SK-N-SH treated with all-trans-retinoic acid at 6 μM for 48 hours (cell line): ENCODE data around the gene FAM219B.

ENCODE experiments used
- ATAC-seq: fragments of 200-7000 bp; cut with Tn5 transposase; 3 replicates; pipeline ENCODE4 v1.9.1; 2020; ENCODE audit warnings: mild to moderate bottlenecking, moderate library complexity
- ARNTL ChIP-seq: fragments of 450-650 bp; formaldehyde crosslinking; IDR thresholded peaks from 2 replicates; pipeline ENCODE4 v1.5.0; 2020; ENCODE audit warnings: low read depth, mild to moderate bottlenecking, moderate library complexity, borderline replicate concordance
- BACH2 ChIP-seq: fragments of 250-450 bp; sonication (Bioruptor Pico); IDR thresholded peaks from 2 replicates; pipeline ENCODE4 v1.9.0; 2021; ENCODE audit warnings: mild to moderate bottlenecking, borderline replicate concordance
- CSDC2 ChIP-seq: fragments of 250-450 bp; sonication (Bioruptor Pico); IDR thresholded peaks from 2 replicates; pipeline ENCODE4 v1.5.0; 2020; ENCODE audit warnings: mild to moderate bottlenecking, moderate library complexity
- ESRRG ChIP-seq: fragments of 250-450 bp; sonication (Bioruptor Pico); IDR thresholded peaks from 2 replicates; pipeline ENCODE4 v1.6.1; 2021; ENCODE audit warnings: mild to moderate bottlenecking
- GLIS3 ChIP-seq: fragments of 250-450 bp; sonication (Bioruptor Pico); IDR thresholded peaks from 2 replicates; pipeline ENCODE4 v1.5.0; 2020; ENCODE audit warnings: mild to moderate bottlenecking, moderate library complexity
- ISL1 ChIP-seq: fragments of 250-450 bp; sonication (Bioruptor Pico); IDR thresholded peaks from 2 replicates; pipeline ENCODE4 v2.1.2; 2022; ENCODE audit warnings: mild to moderate bottlenecking, moderate library complexity
- OSR1 ChIP-seq: fragments of 250-450 bp; sonication (Bioruptor Pico); IDR thresholded peaks from 2 replicates; pipeline ENCODE4 v1.8.0; 2022; ENCODE audit warnings: moderate library complexity, mild to moderate bottlenecking, inconsistent platforms
- RARB ChIP-seq: fragments of 250-450 bp; sonication (Bioruptor Pico); IDR thresholded peaks from 2 replicates; pipeline ENCODE4 v1.8.0; 2021; ENCODE audit warnings: mild to moderate bottlenecking, moderate library complexity
- SNAI2 ChIP-seq: fragments of 250-450 bp; sonication (Bioruptor Pico); IDR thresholded peaks from 2 replicates; pipeline ENCODE4 v1.5.0; 2020; ENCODE audit warnings: mild to moderate bottlenecking, moderate library complexity
- TCF4 ChIP-seq: fragments of 250-450 bp; sonication (Bioruptor Pico); IDR thresholded peaks from 2 replicates; pipeline ENCODE4 v1.8.0; 2021; ENCODE audit warnings: mild to moderate bottlenecking, moderate library complexity, borderline replicate concordance
- TOX ChIP-seq: fragments of 250-450 bp; sonication (Bioruptor Pico); IDR thresholded peaks from 2 replicates; pipeline ENCODE4 v1.8.0; 2021; ENCODE audit warnings: mild to moderate bottlenecking, moderate library complexity, borderline replicate concordance
- ZC3H10 ChIP-seq: fragments of 250-450 bp; sonication (Bioruptor Pico); IDR thresholded peaks from 2 replicates; pipeline ENCODE4 v1.5.1; 2021; ENCODE audit warnings: mild to moderate bottlenecking, moderate library complexity
- ZNF565 ChIP-seq: fragments of 450-650 bp; formaldehyde crosslinking; conservative IDR thresholded peaks from 2 replicates; pipeline ENCODE4 v1.5.0; 2020; ENCODE audit warnings: low read depth, mild to moderate bottlenecking, moderate library complexity
- ZNF70 ChIP-seq: fragments of 450-650 bp; formaldehyde crosslinking; IDR thresholded peaks from 2 replicates; pipeline ENCODE4 v1.5.0; 2020; ENCODE audit warnings: mild to moderate bottlenecking, moderate library complexity
- ZNF8 ChIP-seq: fragments of 450-650 bp; formaldehyde crosslinking; IDR thresholded peaks from 2 replicates; pipeline ENCODE4 v1.5.0; 2020; ENCODE audit warnings: mild to moderate bottlenecking, moderate library complexity
- TF ChIP-seq, protein P1 (sequence below): fragments of 250-450 bp; sonication (Bioruptor Pico); IDR thresholded peaks from 2 replicates; pipeline ENCODE4 v1.5.0; 2020; ENCODE audit warnings: mild to moderate bottlenecking, moderate library complexity
- TF ChIP-seq, protein P2 (sequence below): fragments of 250-450 bp; sonication (Bioruptor Pico); IDR thresholded peaks from 2 replicates; pipeline ENCODE4 v1.5.1; 2020; ENCODE audit warnings: low read depth, mild to moderate bottlenecking, moderate library complexity
- TF ChIP-seq, protein P3 (sequence below): fragments of 250-450 bp; sonication (Bioruptor Pico); IDR thresholded peaks from 2 replicates; pipeline ENCODE4 v1.8.0; 2020; ENCODE audit warnings: mild to moderate bottlenecking, moderate library complexity, borderline replicate concordance
- TF ChIP-seq, protein P4 (sequence below): fragments of 250-450 bp; sonication (Bioruptor Pico); IDR thresholded peaks from 2 replicates; pipeline ENCODE4 v1.5.1; 2021; ENCODE audit warnings: mild to moderate bottlenecking, moderate library complexity

FAM219B gene

DNA sequence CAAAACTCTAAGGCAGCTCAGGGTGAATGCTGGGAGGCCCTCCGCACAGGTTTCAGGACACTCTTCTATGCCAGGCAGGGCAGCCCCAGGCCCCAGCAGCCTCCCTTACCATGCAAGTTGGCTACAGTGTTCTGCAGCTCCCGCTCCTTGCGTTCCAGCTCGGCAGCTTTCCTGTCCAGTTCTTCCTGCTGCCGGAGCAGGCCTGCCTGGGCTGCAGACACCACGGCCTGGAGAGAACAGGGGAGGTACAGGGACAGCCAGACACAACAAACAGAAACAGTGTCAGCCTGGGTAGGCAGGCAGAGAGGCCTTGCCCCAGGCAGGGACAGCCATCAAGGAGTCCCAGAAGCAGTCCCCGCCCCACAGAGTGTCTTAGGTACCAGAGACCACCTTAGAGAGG lies 54.7 kb downstream of the FAM219B start:
- no peak for ATAC-seq
- no peak for TF ChIP-seq ZNF565 (CRISPR knock-in tag)
- TF ChIP-seq ESRRG (CRISPR knock-in tag), result no peak
- TF ChIP-seq SNAI2 (CRISPR knock-in tag), result no peak
- TF ChIP-seq ZNF8, result no peak
- TF ChIP-seq, protein P1, sequence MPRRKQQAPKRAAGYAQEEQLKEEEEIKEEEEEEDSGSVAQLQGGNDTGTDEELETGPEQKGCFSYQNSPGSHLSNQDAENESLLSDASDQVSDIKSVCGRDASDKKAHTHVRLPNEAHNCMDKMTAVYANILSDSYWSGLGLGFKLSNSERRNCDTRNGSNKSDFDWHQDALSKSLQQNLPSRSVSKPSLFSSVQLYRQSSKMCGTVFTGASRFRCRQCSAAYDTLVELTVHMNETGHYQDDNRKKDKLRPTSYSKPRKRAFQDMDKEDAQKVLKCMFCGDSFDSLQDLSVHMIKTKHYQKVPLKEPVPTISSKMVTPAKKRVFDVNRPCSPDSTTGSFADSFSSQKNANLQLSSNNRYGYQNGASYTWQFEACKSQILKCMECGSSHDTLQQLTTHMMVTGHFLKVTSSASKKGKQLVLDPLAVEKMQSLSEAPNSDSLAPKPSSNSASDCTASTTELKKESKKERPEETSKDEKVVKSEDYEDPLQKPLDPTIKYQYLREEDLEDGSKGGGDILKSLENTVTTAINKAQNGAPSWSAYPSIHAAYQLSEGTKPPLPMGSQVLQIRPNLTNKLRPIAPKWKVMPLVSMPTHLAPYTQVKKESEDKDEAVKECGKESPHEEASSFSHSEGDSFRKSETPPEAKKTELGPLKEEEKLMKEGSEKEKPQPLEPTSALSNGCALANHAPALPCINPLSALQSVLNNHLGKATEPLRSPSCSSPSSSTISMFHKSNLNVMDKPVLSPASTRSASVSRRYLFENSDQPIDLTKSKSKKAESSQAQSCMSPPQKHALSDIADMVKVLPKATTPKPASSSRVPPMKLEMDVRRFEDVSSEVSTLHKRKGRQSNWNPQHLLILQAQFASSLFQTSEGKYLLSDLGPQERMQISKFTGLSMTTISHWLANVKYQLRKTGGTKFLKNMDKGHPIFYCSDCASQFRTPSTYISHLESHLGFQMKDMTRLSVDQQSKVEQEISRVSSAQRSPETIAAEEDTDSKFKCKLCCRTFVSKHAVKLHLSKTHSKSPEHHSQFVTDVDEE, result no peak
- TF ChIP-seq GLIS3 (CRISPR knock-in tag), result no peak
- TF ChIP-seq, protein P2, sequence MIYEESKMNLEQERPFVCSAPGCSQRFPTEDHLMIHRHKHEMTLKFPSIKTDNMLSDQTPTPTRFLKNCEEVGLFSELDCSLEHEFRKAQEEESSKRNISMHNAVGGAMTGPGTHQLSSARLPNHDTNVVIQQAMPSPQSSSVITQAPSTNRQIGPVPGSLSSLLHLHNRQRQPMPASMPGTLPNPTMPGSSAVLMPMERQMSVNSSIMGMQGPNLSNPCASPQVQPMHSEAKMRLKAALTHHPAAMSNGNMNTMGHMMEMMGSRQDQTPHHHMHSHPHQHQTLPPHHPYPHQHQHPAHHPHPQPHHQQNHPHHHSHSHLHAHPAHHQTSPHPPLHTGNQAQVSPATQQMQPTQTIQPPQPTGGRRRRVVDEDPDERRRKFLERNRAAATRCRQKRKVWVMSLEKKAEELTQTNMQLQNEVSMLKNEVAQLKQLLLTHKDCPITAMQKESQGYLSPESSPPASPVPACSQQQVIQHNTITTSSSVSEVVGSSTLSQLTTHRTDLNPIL, result no peak
- TF ChIP-seq ARNTL, result no peak
- no peak for TF ChIP-seq ZNF70 (CRISPR knock-in tag)
- TF ChIP-seq, protein P3, sequence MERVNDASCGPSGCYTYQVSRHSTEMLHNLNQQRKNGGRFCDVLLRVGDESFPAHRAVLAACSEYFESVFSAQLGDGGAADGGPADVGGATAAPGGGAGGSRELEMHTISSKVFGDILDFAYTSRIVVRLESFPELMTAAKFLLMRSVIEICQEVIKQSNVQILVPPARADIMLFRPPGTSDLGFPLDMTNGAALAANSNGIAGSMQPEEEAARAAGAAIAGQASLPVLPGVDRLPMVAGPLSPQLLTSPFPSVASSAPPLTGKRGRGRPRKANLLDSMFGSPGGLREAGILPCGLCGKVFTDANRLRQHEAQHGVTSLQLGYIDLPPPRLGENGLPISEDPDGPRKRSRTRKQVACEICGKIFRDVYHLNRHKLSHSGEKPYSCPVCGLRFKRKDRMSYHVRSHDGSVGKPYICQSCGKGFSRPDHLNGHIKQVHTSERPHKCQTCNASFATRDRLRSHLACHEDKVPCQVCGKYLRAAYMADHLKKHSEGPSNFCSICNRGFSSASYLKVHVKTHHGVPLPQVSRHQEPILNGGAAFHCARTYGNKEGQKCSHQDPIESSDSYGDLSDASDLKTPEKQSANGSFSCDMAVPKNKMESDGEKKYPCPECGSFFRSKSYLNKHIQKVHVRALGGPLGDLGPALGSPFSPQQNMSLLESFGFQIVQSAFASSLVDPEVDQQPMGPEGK (CRISPR knock-in tag), result no peak
- TF ChIP-seq OSR1 (CRISPR knock-in tag), result no peak
- TF ChIP-seq ISL1 (CRISPR knock-in tag), result no peak
- no peak for TF ChIP-seq TCF4 (CRISPR knock-in tag)
- no peak for TF ChIP-seq ZC3H10 (CRISPR knock-in tag)
- TF ChIP-seq, protein P4, sequence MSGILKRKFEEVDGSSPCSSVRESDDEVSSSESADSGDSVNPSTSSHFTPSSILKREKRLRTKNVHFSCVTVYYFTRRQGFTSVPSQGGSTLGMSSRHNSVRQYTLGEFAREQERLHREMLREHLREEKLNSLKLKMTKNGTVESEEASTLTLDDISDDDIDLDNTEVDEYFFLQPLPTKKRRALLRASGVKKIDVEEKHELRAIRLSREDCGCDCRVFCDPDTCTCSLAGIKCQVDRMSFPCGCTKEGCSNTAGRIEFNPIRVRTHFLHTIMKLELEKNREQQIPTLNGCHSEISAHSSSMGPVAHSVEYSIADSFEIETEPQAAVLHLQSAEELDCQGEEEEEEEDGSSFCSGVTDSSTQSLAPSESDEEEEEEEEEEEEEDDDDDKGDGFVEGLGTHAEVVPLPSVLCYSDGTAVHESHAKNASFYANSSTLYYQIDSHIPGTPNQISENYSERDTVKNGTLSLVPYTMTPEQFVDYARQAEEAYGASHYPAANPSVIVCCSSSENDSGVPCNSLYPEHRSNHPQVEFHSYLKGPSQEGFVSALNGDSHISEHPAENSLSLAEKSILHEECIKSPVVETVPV (CRISPR knock-in tag), result no peak
- no peak for TF ChIP-seq RARB (CRISPR knock-in tag)
- TF ChIP-seq TOX (CRISPR knock-in tag), result no peak
- TF ChIP-seq CSDC2, result no peak

DNA sequence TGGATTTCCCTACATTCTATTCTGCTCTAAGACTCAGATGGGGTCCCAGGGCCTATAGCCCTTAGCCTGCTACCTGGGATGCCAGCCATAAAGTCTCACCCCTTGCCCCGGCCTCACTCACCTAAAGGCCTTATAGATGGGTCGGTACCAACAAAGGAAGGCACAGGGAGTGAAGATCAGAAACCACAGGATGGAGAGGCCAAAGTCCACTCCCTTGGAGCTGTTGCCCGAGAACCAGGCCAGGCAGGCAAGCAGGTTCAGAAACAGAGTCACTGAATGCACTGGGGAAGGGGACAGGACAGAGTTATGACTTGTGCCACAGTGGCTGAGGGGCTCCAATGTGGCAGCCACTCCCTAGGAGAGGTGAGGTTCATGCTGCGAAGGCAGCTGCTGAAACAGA lies 56.3 kb downstream of the FAM219B start:
- ATAC-seq, result no peak

More for the DNA sequence above, 56.3 kb downstream of the FAM219B start:
- TF ChIP-seq ZNF70 (CRISPR knock-in tag) (no peak), GLIS3 (CRISPR knock-in tag) (no peak), BACH2 (CRISPR knock-in tag) (no peak), OSR1 (CRISPR knock-in tag) (no peak)
- TF ChIP-seq, protein P3 (CRISPR knock-in tag), result no peak
